ENCODE results near the gene EDDM13.
A peak's percentile ranks its signal among the peaks of the same experiment; 100 is the strongest.
"Not testable (repeated sequence)": the region's sequence is repeated elsewhere in the genome, so short reads cannot be mapped to it uniquely, and the experiment has no call there.

Gene EDDM13

GRCh38 chr19:56272161-56272798 lies at the start of gene EDDM13:
Gene EDDM13, plus strand, starts transcription at chr19:56272748. Its CDS starts 87 bp downstream, at chr19:56272835.
- no peak for DNase-seq

GRCh38 chr19:56222901-56223300 lies 49.6 kb upstream of the EDDM13 start:
- no peak for DNase-seq

GRCh38 chr19:56223481-56223880 lies 49.1 kb upstream of the EDDM13 start:
- DNase-seq: no peak

GRCh38 chr19:56245121-56245740 lies 27.3 kb upstream of the EDDM13 start:
- no peak for DNase-seq

GRCh38 chr19:56245764-56246163 lies 26.8 kb upstream of the EDDM13 start:
- not testable (repeated sequence) for DNase-seq

GRCh38 chr19:56248736-56249338 lies 23.7 kb upstream of the EDDM13 start:
- DNase-seq: not testable (repeated sequence)

GRCh38 chr19:56252699-56253422 lies 19.7 kb upstream of the EDDM13 start:
- DNase-seq: peak; percentile 59

- no peak for DNase-seq
These were observed 18.8 kb upstream of the EDDM13 start for GRCh38 chr19:56253737-56254136.

GRCh38 chr19:56258272-56258671 lies 14.3 kb upstream of the EDDM13 start:
- no peak for DNase-seq

- no peak for DNase-seq
These were observed 11.4 kb upstream of the EDDM13 start for GRCh38 chr19:56261145-56261544.

GRCh38 chr19:56261932-56262331 lies 10.6 kb upstream of the EDDM13 start:
- DNase-seq: not testable (repeated sequence)

- DNase-seq: no peak
These were observed 9.2 kb upstream of the EDDM13 start for GRCh38 chr19:56263319-56263718.

GRCh38 chr19:56266051-56266450 lies 6.5 kb upstream of the EDDM13 start:
- DNase-seq: no peak

- no peak for DNase-seq
These were observed 3.2 kb upstream of the EDDM13 start for GRCh38 chr19:56269348-56269747.

GRCh38 chr19:56270676-56271075 lies 1.9 kb upstream of the EDDM13 start:
- DNase-seq: peak; percentile 21

GRCh38 chr19:56271151-56271550 lies 1.4 kb upstream of the EDDM13 start:
- DNase-seq: no peak

- DNase-seq: no peak
These were observed 1.1 kb downstream of the EDDM13 start for GRCh38 chr19:56273563-56274117.

- no peak for DNase-seq
These were observed 10.3 kb downstream of the EDDM13 start for GRCh38 chr19:56282809-56283208.

- no peak for DNase-seq
These were observed 12.2 kb downstream of the EDDM13 start for GRCh38 chr19:56284746-56285145.

GRCh38 chr19:56290104-56290503 lies 17.6 kb downstream of the EDDM13 start:
- DNase-seq: no peak

- no peak for DNase-seq
These were observed 19.3 kb downstream of the EDDM13 start for GRCh38 chr19:56291867-56292266.

GRCh38 chr19:56294549-56294948 lies 22.0 kb downstream of the EDDM13 start:
- DNase-seq: no peak
